Muscle of leg (tissue), 11 donors: Measurements from ENCODE around the gene PPFIBP1. TPM values are rescaled to one million over a fixed set of nuclear protein-coding genes. Genes with fewer than 3 reads are reported as not detected.

ENCODE experiments used
- DNase-seq: peaks from one replicate; pipeline ENCODE4 v3.0.0; 2013
- H3K27ac ChIP-seq: one replicate; pipeline ENCODE4 v1.5.1; 2013; ENCODE audit warnings: mild to moderate bottlenecking, low read length, control low read depth
- H3K27me3 ChIP-seq: one replicate; pipeline ENCODE4 v1.6.1; 2013; ENCODE audit warnings: low read length; ENCODE audit not compliant: control insufficient read depth, insufficient read depth
- H3K36me3 ChIP-seq: one replicate; pipeline ENCODE4 v1.6.1; 2013; ENCODE audit warnings: low read length; ENCODE audit not compliant: control insufficient read depth, insufficient read depth
- H3K4me1 ChIP-seq: one replicate; pipeline ENCODE4 v1.6.1; 2013; ENCODE audit warnings: low read length; ENCODE audit not compliant: control insufficient read depth, insufficient read depth
- H3K4me3 ChIP-seq: one replicate; pipeline ENCODE4 v1.5.1; 2013; ENCODE audit warnings: low read length, control low read depth
- H3K9me3 ChIP-seq: replicated peaks from 2 replicates; pipeline ENCODE4 v1.6.1; 2013; ENCODE audit warnings: low read depth, low read length; ENCODE audit not compliant: control insufficient read depth
- WGBS: methylation state at CpG from one replicate; pipeline ENCODE4 v1.1.5; 2013; ENCODE audit warnings: missing lambda C conversion rate; ENCODE audit not compliant: insufficient coverage; 5-methylcytosine and 5-hydroxymethylcytosine counted together
- polyA plus RNA-seq, 8 donors: library from polyadenylated mRNA; unstranded; fragments of 120-200 nt; gene quantifications; one replicate each; pipeline versions ENCODE4 v1.2.1 to v1.2.3, GENCODE V29; 2013; ENCODE audit warnings: inconsistent platforms in 1 of 8, low replicate concordance in 1 of 8; ENCODE audit not compliant: insufficient read length in 8 of 8, insufficient read depth in 1 of 8
- total RNA-seq: library from RNA; stranded (reverse); fragments of 120-200 nt; gene quantifications from one replicate; pipeline ENCODE4 v1.2.4, GENCODE V29; 2013

Gene PPFIBP1
- total and polyA plus RNA-seq, 9 donors: 24.1 to 51.4 (median 37.3) TPM

DNA sequence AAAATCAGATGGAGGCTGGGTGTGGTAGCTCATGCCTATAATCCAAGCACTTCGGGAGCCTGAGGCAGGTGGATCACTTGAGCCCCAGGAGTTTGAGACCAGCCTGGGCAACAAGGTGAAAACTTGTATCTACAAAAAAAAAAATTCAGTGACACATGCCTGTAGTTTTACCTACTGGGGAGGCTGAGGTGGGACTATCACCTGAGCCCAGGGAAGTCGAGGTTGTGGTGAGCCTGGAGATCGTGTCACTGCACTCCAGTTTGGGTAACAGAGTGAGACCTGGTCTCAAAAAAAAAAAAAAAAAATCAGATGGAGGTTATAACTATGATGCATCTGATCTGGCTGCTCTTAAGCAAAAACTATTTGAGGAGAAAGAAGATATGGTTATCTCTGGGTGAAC, 26.6 kb upstream of the PPFIBP1 start:
- no peak for DNase-seq
- H3K27ac ChIP-seq: no peak overlapping the region
- WGBS: 83% methylated on average over 2 of the region's 3 CpGs

DNA sequence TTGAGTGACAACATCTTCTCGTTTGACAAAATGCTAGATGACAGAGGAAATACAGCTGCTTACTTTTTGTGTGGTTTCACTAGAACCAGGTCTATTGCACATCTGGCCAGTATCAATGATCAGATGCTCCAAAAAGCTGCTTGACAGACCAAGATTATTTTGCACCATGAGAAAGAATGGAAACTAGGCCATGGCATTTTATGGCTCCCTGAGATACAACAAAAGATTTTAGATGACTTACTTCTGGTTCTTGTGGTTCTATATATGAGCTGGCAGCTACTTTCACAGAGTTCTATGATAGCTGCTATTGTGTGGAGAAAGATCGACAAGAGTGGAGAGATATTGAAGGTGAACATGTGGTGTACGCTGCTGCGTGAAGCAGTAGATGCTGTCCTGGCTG, 25.9 kb upstream of the PPFIBP1 start:
- WGBS: 84% methylated on average over 3 of the region's 4 CpGs
- Histone ChIP-seq H3K36me3 (no peaks in the 10 kb centered on the region), H3K27me3 (no peaks in the 10 kb centered on the region), H3K9me3 (no peaks in the 10 kb centered on the region), H3K4me1 (no peaks in the 10 kb centered on the region), H3K27ac (no peak overlapping the region), H3K4me3 (no peak overlapping the region)
- DNase-seq: no peak

More for the DNA sequence above, 26.6 kb upstream of the PPFIBP1 start:
- Histone ChIP-seq H3K36me3 (no peaks in the 10 kb centered on the region), H3K4me1 (no peaks in the 10 kb centered on the region), H3K4me3 (no peak overlapping the region), H3K9me3 (no peaks in the 10 kb centered on the region), H3K27me3 (no peaks in the 10 kb centered on the region)

DNA sequence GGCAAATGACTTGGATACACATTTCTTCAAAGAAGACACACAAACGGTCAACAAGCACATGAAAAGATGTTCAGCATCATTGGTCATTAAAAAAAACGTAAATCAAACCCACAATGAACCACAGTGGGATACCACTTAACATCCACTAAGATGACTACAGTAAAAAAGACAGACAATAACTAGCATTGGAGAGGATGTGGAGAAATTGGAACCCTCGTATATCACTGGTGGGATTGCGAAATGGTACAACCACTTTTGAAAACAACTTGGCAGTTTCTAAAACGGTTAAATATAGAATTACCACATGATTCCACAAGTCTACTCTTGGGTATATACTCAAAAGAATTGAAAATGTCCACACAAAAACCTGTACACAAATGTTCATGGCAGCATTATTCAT, 25.2 kb upstream of the PPFIBP1 start:
- Histone ChIP-seq H3K27me3 (no peaks in the 10 kb centered on the region), H3K9me3 (no peaks in the 10 kb centered on the region), H3K4me3 (no peak overlapping the region), H3K36me3 (no peaks in the 10 kb centered on the region), H3K27ac (no peak overlapping the region), H3K4me1 (no peaks in the 10 kb centered on the region)
- no peak for DNase-seq
- WGBS: no CpG with 5 or more reads among the region's 5 CpGs

GRCh38 chr12:27499377-27499776, 24.6 kb upstream of the PPFIBP1 start:
- Histone ChIP-seq H3K4me3 (no peak overlapping the region), H3K36me3 (no peaks in the 10 kb centered on the region)
- no CpG with 5 or more reads among the region's 3 CpGs for WGBS

DNA sequence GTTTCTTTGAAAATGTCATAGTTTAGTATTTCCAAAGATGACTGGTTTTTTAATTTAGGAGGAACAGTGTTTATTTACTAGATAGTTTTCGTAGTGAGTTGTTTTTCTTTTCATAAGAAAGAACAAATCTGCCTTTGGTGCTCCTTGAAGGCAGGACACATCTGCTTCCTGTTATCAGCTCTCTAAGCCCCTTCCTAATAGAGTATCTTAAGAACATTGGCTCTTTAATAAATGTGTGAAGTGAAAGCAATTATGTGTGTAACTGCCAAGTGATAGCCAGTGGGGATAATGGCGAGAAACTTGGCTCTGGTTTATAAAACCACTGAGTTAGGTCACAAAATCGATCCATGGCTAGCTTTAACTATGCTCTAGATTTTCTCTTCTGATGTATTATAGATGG, 23.5 kb upstream of the PPFIBP1 start:
- H3K36me3 ChIP-seq: no peaks in the 10 kb centered on the region
- no CpG with 5 or more reads among the region's 3 CpGs for WGBS
- H3K4me3 ChIP-seq: no peak overlapping the region
- H3K9me3 ChIP-seq: no peaks in the 10 kb centered on the region
- H3K27ac ChIP-seq: no peak overlapping the region
- no peaks in the 10 kb centered on the region for H3K4me1 ChIP-seq
- no peak for DNase-seq
- no peaks in the 10 kb centered on the region for H3K27me3 ChIP-seq

More at GRCh38 chr12:27499377-27499776, 24.6 kb upstream of the PPFIBP1 start:
- no peak overlapping the region for H3K27ac ChIP-seq
- no peak for DNase-seq
- no peaks in the 10 kb centered on the region for H3K9me3 ChIP-seq
- no peaks in the 10 kb centered on the region for H3K27me3 ChIP-seq
- no peaks in the 10 kb centered on the region for H3K4me1 ChIP-seq

DNA sequence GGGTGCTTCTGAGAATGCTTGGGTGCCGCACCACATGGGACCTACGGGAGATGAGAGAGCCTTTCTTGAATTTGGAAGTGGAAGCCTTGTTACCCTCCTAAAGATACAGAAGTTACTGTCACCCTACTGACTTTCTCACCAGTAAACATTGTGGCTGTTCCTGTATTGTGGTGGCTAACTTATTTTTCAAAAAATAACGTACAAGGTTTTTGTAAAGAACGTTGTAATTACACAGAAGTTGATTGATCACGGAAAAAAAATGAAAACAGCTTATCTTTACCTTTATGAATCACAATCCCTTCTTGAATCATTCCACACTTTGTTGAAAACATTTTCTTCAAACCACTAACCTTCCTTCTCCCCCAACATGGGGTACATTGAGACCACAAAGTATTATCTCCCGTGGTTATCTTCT, 22.0 kb upstream of the PPFIBP1 start:
- no peak for DNase-seq
- Histone ChIP-seq H3K4me1 (no peaks in the 10 kb centered on the region), H3K27me3 (no peaks in the 10 kb centered on the region), H3K9me3 (no peaks in the 10 kb centered on the region), H3K4me3 (no peak overlapping the region), H3K27ac (no peak overlapping the region), H3K36me3 (no peaks in the 10 kb centered on the region)
- 100% methylated on average over 2 of the region's 6 CpGs for WGBS

DNA sequence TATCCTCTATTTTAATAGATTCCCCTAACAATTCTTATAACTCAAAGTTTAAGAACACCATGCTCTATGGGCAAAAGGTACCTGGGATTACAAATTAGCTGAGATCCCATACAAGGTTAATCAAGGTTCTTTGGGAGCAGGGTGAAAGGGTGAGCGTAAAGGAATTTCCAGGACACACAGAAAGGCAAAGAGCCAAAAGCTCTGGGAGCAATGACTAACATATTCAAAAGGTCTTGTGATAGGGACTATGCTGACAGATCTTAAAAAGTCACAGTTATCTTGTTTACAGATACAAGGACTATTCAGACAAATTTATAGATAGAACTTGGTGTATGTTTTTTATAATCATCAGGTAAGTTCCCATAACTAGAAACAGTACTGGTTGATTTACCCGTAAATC, 19.5 kb upstream of the PPFIBP1 start:
- H3K9me3 ChIP-seq: no peaks in the 10 kb centered on the region
- no peaks in the 10 kb centered on the region for H3K4me1 ChIP-seq
- no peak overlapping the region for H3K27ac ChIP-seq
- no peak overlapping the region for H3K4me3 ChIP-seq
- WGBS: no CpG with 5 or more reads among the region's 2 CpGs
- H3K27me3 ChIP-seq: no peaks in the 10 kb centered on the region
- no peak for DNase-seq
- no peaks in the 10 kb centered on the region for H3K36me3 ChIP-seq

- no peak overlapping the region for H3K27ac ChIP-seq
- no CpG with 5 or more reads among the region's 2 CpGs for WGBS
Observed at GRCh38 chr12:27505109-27505508, 18.9 kb upstream of the PPFIBP1 start.

DNA sequence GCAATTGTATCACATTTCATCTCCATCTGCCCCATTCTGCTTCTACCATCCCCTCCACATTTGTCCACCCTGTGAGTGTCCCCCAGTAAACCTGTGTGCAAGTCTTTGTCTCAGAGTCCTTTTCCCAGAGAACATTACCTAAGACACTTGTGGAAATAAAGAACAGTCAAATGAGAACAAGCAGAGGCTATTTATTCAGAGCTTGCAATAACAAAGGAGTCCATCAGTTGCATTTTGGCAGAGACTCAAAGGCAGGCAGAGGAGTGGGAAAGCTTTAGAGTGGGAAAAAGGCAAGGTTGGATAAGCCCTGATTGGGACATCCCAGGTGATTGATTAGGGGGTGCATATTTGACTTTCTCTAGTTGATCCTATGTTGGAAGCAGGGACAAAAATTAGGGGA, 18.2 kb upstream of the PPFIBP1 start:
- no peak overlapping the region for H3K4me3 ChIP-seq
- DNase-seq: no peak
- H3K36me3 ChIP-seq: no peaks in the 10 kb centered on the region
- H3K27ac ChIP-seq: no peak overlapping the region
- H3K9me3 ChIP-seq: no peaks in the 10 kb centered on the region
- H3K4me1 ChIP-seq: no peaks in the 10 kb centered on the region
- no peaks in the 10 kb centered on the region for H3K27me3 ChIP-seq

More at GRCh38 chr12:27505109-27505508, 18.9 kb upstream of the PPFIBP1 start:
- H3K36me3 ChIP-seq: no peaks in the 10 kb centered on the region
- H3K9me3 ChIP-seq: no peaks in the 10 kb centered on the region
- no peaks in the 10 kb centered on the region for H3K27me3 ChIP-seq
- H3K4me1 ChIP-seq: no peaks in the 10 kb centered on the region
- H3K4me3 ChIP-seq: no peak overlapping the region
- DNase-seq: no peak

GRCh38 chr12:27506645-27507189, 17.3 kb upstream of the PPFIBP1 start:
- no peaks in the 10 kb centered on the region for H3K9me3 ChIP-seq
- H3K27me3 ChIP-seq: no peaks in the 10 kb centered on the region
- no peak overlapping the region for H3K4me3 ChIP-seq
- H3K27ac ChIP-seq: no peak overlapping the region
- DNase-seq: no peak
- no peaks in the 10 kb centered on the region for H3K36me3 ChIP-seq
- 81% methylated on average over 2 of the region's 2 CpGs for WGBS
- no peaks in the 10 kb centered on the region for H3K4me1 ChIP-seq
